Nucleus accumbens (tissue), 56 donors: ENCODE measurements around the gene ITGB4.
"Not testable (repeated sequence)": the region's sequence is repeated elsewhere in the genome, so short reads cannot be mapped to it uniquely, and the experiment has no call there.

Experiments used
- DNase-seq, 56 donors: peaks; one replicate each; lab custom pipeline; 2025; lab: John Stamatoyannopoulos, UW

ITGB4 gene

GRCh38 chr17:75764711-75765421, 43.6 kb downstream of the ITGB4 start, which contains the start of gene GALK1:
Gene GALK1, minus strand, starts transcription at chr17:75765192. Its CDS starts 56 bp downstream, at chr17:75765136.
- peak in 49 of 56 donors; percentile 20 to 82 (median 57) for DNase-seq

- no peak for DNase-seq
These were observed 44.7 kb downstream of the ITGB4 start for GRCh38 chr17:75765981-75766380.

GRCh38 chr17:75767881-75768280, 46.6 kb downstream of the ITGB4 start:
- no peak for DNase-seq

GRCh38 chr17:75769536-75769935, 48.3 kb downstream of the ITGB4 start:
- DNase-seq: no peak

- DNase-seq: no peak
These were observed 50.3 kb downstream of the ITGB4 start for GRCh38 chr17:75771334-75772281.

GRCh38 chr17:75773121-75773807, 52.0 kb downstream of the ITGB4 start:
- DNase-seq: no peak

GRCh38 chr17:75773808-75774470, 52.7 kb downstream of the ITGB4 start:
- DNase-seq: no peak

- DNase-seq: no peak
These were observed 53.3 kb downstream of the ITGB4 start for GRCh38 chr17:75774471-75774990.

GRCh38 chr17:75774991-75775668, 53.9 kb downstream of the ITGB4 start:
- no peak for DNase-seq

GRCh38 chr17:75776386-75777295, 55.4 kb downstream of the ITGB4 start:
- DNase-seq: no peak

- DNase-seq: no peak
These were observed 56.1 kb downstream of the ITGB4 start for GRCh38 chr17:75777296-75777922.

GRCh38 chr17:75778066-75778860, 57.0 kb downstream of the ITGB4 start:
- not testable (repeated sequence) for DNase-seq

GRCh38 chr17:75778861-75779249, 57.6 kb downstream of the ITGB4 start:
- DNase-seq: peak in 1 of 56 donors; percentile 74

- peak; percentile 77 to 99 (median 96) for DNase-seq
These were observed 58.2 kb downstream of the ITGB4 start for GRCh38 chr17:75779250-75779986.

- DNase-seq: no peak
These were observed 59.0 kb downstream of the ITGB4 start for GRCh38 chr17:75779987-75780889.
